HG03196 (cell line): Measurements from ENCODE around the gene AATK.

Experiments used
- ATAC-seq: cut with Tn5 transposase; IDR thresholded peaks from one replicate; pipeline ENCODE4 v1.9.1; 2021; ENCODE audit not compliant: unreplicated experiment

Gene AATK

GRCh38 chr17:81074875-81075274 lies 91.1 kb downstream of the AATK start:
- ATAC-seq = no peak

DNA sequence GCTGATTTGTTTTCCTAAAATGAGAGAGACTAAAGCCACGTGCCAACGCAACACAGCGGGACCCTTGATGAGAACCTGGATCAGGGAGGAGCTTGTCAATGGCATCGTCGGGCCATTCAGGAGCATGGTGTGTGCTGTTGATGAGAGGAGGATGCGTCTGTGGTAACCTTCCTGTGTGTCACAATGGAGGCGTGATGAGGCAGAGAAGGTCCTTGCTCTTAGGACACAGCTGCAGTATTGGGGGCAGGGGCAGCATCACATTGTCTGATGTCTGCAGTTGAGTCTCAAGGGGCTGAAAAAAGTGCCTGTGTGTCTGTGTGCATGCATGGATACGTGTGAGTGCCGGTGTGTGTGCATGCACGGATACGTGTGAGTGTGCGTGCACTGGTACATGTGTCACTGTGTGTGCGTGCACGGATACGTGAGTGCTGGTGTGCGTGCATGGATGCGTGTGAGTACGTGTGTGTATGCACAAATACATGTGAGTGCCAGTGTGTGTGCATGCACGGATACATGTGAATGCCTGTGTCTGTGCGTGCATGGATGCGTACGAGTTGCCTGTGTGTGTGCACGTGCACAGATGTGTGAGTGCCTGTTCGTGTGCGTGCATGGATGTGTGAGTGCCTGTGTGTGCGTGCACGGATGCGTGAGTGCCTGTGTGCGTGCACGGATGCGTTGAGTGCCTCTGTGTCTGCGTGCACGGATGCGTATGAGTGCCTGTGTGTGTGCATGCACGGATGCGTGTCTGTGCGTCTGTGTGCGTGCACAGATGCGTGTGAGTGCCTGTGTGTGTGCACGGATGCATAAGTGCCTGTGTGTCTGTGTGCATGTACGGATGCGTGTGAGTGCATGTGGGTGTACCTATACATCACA lies 91.8 kb downstream of the AATK start:
- ATAC-seq = no peak

DNA sequence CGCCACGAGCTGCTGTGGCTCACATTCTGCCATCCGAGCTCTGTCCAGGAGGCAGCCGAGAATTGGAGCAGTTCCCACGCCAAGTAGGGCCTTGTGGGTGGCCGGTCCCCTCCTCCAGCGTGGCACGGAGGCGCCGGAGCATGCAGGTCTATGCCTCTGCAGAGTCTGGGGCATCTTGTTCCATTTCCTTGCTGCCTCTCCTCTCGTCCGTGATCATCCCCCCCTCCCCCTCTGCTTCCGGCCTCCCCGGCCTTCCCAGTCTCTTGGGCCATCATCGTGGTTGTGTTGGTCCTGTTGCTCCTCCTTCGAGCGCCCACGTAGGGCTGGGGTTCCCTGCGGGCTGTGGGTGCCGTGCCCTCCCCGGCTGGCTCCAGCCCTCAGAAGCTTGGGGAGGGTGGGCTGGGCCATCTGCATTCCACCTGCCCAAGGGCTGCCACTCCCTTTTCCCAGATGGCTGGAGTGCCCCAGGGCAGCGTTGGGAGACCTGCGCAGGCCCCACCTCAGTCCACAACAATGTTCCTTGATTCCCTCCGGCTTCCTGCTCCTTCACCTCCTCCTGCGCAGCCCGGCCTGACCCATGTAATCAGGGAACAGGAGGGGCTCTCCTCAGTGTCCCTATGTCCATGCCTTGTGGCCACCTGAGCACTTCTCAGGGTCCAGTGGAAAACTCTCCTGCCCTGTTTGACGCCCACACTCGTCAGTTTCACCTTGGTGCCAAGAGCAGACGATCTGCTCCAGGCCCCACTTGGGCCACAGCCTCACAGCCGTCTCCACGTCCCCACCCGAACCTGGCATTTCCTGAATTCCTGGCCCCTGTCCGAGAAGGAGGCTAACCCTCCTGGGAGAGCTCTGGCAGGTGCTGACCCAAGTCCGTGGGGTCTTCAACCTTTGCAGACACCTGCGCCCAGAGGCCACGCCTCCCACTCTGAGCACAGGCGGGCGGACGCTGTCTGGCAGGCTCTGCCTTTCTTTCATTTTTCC lies 94.0 kb downstream of the AATK start:
- no peak for ATAC-seq

DNA sequence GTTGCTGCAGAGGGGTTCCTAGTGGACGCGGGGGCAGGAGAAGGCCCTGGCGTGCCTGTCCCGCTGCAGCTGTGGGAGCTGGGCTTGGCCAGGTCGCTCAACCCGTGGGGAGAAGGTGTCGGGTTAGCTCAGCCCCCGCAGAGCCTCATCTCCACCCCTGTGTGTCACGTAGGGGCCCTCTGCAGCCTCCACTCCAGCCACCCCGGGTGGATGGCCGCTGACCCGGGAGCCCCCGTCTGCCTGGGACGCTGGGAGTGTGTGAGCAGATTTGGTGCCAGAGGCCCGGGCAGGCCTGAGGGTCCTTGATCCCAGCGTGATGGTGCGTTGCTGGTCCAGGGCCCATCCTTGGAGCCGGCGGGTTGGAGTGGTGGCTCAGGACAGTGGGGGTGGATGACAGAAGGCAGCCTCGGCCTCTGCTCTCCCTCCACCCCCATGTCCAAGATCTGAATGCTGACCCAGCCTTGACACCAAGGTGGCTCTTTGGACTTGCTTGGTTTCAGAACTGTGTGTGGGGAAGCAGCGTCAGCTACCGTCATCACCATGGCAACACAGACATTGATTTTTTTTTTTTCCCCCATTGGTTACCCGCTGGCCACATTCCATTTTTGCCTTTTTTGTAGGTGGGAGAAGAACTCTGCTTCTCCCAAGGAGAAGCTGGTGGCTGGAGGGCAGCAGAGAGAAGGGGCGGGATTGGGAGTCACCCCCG lies 95.3 kb downstream of the AATK start:
- ATAC-seq = no peak

DNA sequence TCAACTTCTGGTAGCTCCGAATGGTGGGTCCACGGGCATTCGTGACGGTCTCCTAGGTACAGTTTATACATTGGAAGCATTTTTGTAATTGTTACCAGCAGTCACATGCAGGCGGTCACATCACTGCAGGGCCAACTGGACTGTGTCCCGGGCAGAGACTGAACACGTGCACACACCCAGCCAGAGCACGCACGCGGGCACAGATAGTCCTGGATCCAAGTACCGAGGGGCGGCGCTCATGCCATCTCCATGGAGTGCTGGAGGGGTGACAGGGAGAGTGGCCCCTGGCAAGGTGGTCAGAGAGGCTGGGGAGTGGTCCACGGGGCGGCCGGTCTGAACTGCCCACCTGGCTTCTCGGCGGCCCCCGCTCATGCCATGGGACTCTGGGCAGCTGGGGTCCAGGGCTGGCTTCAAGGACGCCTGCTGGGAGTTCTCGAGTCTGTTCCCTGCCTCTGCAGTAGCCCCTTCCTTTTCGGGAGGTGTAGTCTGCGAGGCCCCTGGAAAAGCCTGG lies 96.8 kb downstream of the AATK start:
- ATAC-seq = no peak

DNA sequence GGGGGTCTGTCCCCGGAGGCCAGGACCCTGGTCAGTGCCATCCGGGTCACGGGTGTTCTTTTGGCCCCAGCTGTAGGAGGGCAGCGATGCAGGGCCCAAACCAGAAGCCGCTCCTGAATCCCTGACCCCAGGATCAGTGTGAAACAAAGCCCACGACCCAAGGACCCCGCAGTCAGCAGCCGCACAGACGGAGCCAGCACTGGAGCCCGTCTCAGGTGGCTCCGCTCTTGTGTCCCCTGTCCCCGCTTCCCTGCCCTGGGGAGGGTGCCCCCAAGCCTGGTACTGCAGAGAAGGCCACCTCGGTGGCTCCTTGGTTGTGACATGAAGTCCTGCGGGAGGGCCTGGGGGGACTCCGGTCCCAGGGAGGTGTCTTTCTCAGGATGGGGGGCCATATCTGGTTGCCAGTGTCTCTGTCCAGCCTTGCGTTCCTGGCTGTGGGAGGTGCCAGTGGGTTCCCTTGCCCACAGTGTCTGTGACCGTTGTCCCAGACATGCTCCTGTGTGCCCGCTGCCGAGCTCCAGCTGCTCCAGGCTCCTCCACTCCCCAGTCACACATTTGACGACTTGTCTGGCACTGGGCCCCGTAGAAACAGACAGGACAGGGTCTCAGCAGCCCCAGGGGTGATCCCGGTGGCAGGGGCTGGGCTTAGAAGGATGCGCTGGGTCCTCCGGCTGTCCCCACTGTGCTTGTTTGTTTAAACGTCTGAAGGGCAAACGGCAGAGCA lies 97.4 kb downstream of the AATK start:
- ATAC-seq = no peak

DNA sequence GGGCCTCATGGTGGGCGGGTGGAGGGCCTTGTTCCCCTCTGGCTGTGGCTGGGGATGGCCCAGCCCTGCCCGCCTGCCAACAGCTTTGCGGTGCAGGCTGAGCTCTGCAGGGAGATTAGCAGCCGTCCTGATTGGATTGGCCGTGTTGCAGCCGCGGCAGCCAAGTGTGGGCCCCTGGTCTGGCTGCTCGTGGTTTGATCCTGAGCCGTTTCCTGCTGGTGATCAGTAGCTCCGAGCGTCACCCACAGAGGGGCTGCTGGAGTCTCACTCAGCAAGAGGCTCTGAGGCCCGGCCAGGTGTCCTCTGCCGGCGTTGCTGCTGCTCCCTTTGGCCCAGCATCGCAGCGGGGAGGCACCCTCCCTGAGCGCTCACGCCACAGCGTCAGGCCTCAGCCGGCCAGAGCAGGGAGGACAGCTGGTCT lies 98.6 kb downstream of the AATK start:
- ATAC-seq = no peak
